Frontal cortex (tissue), 4 donors: ENCODE measurements around the gene OST4. TPM values are rescaled to one million over a fixed set of nuclear protein-coding genes. Genes with fewer than 3 reads are reported as not detected.
A peak's percentile ranks its signal among the peaks of the same experiment; 100 is the strongest.

ENCODE experiments used
- DNase-seq, 2 donors: peaks; one replicate each; pipeline ENCODE4 v3.0.0; 2012; ENCODE audit warnings: low spot score in 2 of 2
- FAIRE-seq: peaks from 2 replicates; lab custom pipeline; 2012; peaks lifted over from hg19 to GRCh38; lab: Jason Lieb, UNC
- total RNA-seq: library from RNA; depleted of rRNA; stranded (reverse); fragments of >200 nt; gene quantifications from one replicate; pipeline ENCODE4 v1.2.3, GENCODE V29; 2014
- donor health status: control.
- donor health status: control.
- donor health status: control.

The OST4 gene
- total RNA-seq, 1 donor from 2014 or later: 163 TPM

- DNase-seq: no peak
Observed at GRCh38 chr2:27038012-27038411, 33.4 kb downstream of the OST4 start.

GRCh38 chr2:27033253-27033852, 38.1 kb downstream of the OST4 start:
- FAIRE-seq (no peak), DNase-seq (no peak)

More at GRCh38 chr2:27038012-27038411, 33.4 kb downstream of the OST4 start:
- FAIRE-seq: no peak

- DNase-seq (peak; percentile 93 to 96), FAIRE-seq (no peak)
Observed at GRCh38 chr2:27032495-27033252, 38.8 kb downstream of the OST4 start, which contains the start of gene TMEM214. TMEM214 (plus strand) TSS chr2:27032965; CDS start chr2:27033016, 51 bp downstream.

GRCh38 chr2:27029051-27029450, 42.4 kb downstream of the OST4 start:
- no peak for FAIRE-seq
- no peak for DNase-seq

- DNase-seq (no peak), FAIRE-seq (no peak)
Observed at GRCh38 chr2:27027211-27027651, 44.2 kb downstream of the OST4 start.

- FAIRE-seq: no peak
- no peak for DNase-seq
Observed at GRCh38 chr2:27025861-27026851, 45.3 kb downstream of the OST4 start.

GRCh38 chr2:27025281-27025800, 46.1 kb downstream of the OST4 start:
- DNase-seq: no peak
- no peak for FAIRE-seq

- no peak for FAIRE-seq
- no peak for DNase-seq
Observed at GRCh38 chr2:27024812-27025211, 46.6 kb downstream of the OST4 start.

- FAIRE-seq: no peak
- DNase-seq: no peak
Observed at GRCh38 chr2:27024188-27024587, 47.3 kb downstream of the OST4 start.

- no peak for DNase-seq
- FAIRE-seq: no peak
Observed at GRCh38 chr2:27023740-27024139, 47.7 kb downstream of the OST4 start.

GRCh38 chr2:27021253-27022049, 50.0 kb downstream of the OST4 start:
- FAIRE-seq: no peak
- DNase-seq: peak in 1 of 2 donors; percentile 2

Other genes with a start within 250 kb of the OST4 start
- gene DPYSL5, start 223.5 kb downstream of the OST4 start, total RNA-seq: 101 TPM
- gene MAPRE3, start 101.0 kb downstream of the OST4 start, total RNA-seq: 13.9 TPM
- 7.7 TPM for gene TMEM214, start 38.7 kb downstream of the OST4 start, total RNA-seq
- 13.5 TPM for gene AGBL5, start 20.0 kb downstream of the OST4 start, total RNA-seq
- 4.1 TPM for gene EMILIN1, start 7.0 kb upstream of the OST4 start, total RNA-seq
- gene KHK, start 15.1 kb upstream of the OST4 start, total RNA-seq: 4.9 TPM
- gene CGREF1, start 47.5 kb upstream of the OST4 start, total RNA-seq: 18.3 TPM
- 0.41 TPM for gene ABHD1, start 52.2 kb upstream of the OST4 start, total RNA-seq
- 20.8 TPM for gene PREB, start 63.0 kb upstream of the OST4 start, total RNA-seq
- not detected for gene PRR30, start 67.8 kb upstream of the OST4 start, total RNA-seq
- not detected for gene TCF23, start 77.3 kb upstream of the OST4 start, total RNA-seq
- 37.5 TPM for gene ATRAID, start 140.4 kb upstream of the OST4 start, total RNA-seq
- 17.1 TPM for gene SLC5A6, start 140.6 kb upstream of the OST4 start, total RNA-seq
- 13.9 TPM for gene CAD, start 145.7 kb upstream of the OST4 start, total RNA-seq
- 0.82 TPM for gene SLC30A3, start 191.4 kb upstream of the OST4 start, total RNA-seq
- gene DNAJC5G, start 203.8 kb upstream of the OST4 start, total RNA-seq: not detected
- gene TRIM54, start 210.8 kb upstream of the OST4 start, total RNA-seq: not detected
- gene UCN, start 236.8 kb upstream of the OST4 start, total RNA-seq: 1.2 TPM